NCI-H2029 treated with DMSO at 0.1 percent for 48 hours (cell line): ENCODE measurements around the gene PNMT.

Source experiments
- DNase-seq: peaks from one replicate; lab custom pipeline; 2025; lab: John Stamatoyannopoulos, UW

The PNMT gene

DNA sequence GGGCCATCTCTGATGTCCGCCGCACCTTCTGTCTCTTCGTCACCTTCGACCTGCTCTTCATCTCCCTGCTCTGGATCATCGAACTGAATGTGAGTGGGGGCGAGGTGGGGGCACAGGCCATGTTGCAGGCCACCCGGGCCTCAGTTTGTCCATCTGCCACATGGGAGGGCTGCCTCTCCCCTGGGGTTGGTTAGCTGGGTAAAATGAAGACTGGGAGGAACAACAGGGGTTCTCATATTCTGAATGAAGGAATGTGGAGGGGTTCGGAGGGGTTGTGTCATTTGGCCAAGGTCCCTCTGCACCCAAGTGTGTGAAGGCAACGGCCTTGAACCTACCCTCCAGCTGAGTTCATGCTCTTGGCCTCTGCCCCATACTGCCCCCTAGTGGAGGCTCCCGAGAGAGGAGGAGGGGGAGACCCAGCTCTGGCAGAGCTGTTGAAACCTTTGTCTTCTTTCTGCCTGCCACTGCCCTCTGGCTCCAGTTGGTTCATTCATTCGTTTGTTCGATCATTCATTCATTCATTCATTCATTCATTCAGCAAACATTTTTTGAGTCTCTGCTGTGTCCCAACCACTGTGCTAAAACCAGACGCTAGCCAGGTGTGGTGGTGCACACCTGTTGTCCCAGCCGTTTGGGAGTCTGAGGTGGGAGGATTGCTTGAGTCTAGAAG lies 14.5 kb upstream of the PNMT start:
- DNase-seq, result no peak

DNA sequence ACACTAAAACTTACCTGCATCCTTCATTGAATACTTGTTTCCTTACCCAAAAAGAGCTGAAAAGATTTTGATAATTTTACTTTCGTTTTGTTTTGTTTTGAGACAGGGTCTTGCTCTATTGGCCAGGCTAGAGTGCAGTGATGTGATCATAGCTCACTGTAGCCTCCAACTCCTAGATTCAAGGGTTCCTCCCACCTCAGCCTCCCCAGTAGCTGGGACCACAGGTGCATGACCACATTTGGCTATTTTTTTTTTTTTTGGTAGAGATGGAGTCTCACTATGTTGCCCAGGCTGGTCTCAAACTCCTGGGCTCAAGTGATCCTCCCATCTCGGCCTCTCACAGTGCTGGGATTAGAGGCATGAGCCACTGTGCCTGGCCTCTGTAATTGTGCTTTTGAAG lies 13.1 kb upstream of the PNMT start:
- DNase-seq, result no peak

DNA sequence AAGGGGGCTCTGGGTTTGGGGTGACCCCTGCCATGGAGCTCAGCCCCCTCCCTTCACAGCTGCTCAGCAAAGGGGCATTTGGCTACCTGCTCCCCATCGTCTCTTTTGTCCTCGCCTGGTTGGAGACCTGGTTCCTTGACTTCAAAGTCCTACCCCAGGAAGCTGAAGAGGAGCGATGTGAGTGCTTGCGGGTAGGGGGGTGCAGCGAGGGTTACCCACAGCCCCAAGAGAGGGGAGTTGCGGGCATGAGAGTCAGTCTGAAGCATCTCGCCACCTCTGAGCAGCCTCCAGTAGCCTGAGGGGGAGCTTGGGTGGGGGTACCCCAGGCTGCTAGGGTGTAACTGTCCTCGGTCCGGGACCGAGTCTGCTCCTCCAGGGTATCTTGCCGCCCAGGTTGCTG lies 9.9 kb upstream of the PNMT start:
- no peak for DNase-seq

DNA sequence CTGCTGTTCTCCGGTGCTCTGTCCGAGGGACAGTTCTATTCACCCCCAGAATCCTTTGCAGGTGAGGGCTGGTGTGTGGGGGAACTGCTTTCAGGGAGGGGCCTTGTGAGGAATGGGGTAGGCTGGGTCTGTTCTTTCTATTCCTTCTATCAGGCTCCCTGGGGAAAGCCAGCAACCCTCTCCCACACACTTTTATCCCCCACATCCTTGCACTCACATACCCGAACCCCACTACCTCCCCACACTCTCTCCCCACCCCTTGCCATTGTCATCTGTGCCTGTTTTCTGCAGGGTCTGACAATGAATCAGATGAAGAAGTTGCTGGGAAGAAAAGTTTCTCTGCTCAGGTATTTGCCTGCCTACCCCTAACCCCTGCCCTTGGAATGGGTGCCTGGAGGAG lies 9.5 kb upstream of the PNMT start:
- DNase-seq, result no peak

DNA sequence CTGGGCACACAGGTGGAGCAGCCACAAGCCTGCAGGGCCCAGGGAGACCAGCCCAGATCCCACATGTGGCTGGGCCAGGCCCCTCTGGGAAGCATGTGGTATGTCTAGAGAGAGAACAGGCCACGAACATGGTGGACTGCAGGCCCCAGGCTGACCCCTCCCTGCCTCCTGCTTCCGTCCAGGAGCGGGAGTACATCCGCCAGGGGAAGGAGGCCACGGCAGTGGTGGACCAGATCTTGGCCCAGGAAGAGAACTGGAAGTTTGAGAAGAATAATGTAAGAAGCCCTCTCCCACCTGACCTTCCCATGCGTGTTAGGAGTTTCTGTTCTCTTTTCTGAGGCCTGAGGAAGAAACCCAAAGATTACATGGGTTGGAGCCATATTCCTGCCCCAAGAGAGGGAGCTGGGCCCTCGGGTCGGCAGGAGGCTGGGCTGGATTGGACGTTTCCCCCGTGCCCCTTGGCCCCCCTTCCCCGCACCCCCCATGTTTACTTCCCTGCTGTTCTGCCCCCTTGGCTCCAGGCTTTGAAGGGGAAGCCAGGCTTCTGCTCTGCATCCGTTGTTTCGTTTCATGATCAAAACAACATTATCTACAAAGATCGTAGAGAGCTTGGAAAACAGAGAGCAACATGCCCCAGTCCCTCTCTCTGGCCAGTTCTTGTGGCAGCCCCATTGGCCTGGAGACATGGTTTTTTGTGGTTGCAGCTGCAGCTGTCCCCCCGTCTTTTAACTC lies 8.8 kb upstream of the PNMT start:
- no peak for DNase-seq

DNA sequence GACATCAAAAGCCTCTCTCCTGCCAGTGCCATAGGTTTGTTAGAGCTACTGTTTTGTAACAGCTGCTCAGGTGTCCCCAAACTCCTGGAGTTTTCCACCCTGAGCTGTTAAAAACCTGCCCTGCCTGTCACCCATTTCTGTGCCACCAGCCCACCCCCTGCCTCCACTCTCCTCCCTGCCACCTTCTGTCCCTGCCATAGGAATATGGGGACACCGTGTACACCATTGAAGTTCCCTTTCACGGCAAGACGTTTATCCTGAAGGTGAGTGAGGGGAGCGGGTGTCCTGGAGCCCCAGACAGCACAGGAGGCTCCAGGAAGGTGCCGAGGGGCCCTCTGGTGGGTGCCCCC lies 8.3 kb upstream of the PNMT start:
- DNase-seq, result no peak

DNA sequence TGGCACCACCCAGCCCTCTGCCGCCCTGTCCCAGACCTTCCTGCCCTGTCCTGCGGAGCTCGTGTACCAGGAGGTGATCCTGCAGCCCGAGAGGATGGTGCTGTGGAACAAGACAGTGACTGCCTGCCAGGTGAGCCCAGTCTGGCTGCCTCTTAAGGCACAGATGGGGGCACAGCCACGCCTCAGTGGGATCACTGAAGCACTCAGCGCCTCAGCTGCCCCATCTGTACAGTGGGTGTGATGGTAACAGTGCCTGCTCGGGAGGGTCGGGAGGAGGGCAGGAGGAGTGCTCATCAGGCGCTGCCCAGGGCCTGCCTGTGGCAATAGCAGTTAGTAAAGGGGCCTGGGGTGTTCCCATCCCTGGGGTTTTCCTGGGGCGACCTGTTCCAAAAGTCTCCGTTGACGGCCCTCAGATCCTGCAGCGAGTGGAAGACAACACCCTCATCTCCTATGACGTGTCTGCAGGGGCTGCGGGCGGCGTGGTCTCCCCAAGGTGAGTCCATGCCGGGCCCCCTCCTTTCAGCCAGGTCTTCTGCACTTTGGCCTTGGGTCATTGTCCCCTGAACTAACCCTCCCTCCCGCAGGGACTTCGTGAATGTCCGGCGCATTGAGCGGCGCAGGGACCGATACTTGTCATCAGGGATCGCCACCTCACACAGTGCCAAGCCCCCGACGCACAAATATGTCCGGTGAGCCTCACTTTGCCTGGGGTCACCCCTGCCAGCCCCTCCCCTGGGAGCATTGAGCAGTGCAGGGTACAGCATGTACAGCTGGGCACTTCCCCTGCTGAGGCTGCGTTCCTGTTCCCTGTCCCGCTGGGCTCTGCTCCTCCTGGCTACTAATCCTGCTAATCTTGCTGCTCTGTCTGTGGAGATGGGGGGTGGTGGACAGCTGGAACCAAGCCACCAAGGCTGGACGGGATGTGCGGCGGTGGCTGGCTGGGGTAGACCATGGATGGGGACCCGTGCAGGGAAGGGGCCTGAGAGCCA lies 7.6 kb upstream of the PNMT start:
- no peak for DNase-seq

DNA sequence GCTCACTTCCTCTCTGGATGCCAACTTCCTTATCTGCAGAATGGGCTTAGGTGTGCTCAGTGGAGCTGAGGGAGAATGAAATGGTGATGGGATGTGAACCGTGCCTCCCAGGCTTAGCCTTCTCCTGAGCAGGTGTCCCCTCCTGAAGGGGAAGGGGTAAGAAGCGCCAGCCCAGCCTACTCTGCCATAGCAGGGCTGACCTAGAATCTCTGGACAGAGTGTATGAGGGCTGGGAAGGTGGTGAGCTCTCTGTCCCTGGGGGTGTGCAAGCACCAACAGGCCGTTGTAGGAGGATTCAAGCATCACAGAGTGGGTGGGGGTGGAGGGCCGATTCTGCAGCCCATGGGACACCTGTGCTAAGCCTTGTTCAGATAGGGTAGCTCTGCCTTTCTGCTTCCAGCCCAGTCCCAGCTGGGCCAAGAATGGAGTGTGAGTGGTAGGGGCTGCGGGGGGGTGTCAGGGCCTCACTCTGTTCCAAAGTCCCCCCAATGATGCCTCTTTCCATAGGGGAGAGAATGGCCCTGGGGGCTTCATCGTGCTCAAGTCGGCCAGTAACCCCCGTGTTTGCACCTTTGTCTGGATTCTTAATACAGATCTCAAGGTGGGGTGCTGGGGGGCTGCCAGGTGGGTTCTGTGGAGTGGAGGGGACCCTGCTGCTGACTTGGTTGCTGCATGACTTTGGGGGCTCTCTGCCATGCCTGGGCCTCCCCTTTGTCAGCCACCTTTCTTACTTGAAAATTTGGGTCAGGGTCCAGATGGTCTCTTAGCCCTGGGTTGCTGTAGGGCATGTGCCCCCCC lies 6.3 kb upstream of the PNMT start:
- no peak for DNase-seq

DNA sequence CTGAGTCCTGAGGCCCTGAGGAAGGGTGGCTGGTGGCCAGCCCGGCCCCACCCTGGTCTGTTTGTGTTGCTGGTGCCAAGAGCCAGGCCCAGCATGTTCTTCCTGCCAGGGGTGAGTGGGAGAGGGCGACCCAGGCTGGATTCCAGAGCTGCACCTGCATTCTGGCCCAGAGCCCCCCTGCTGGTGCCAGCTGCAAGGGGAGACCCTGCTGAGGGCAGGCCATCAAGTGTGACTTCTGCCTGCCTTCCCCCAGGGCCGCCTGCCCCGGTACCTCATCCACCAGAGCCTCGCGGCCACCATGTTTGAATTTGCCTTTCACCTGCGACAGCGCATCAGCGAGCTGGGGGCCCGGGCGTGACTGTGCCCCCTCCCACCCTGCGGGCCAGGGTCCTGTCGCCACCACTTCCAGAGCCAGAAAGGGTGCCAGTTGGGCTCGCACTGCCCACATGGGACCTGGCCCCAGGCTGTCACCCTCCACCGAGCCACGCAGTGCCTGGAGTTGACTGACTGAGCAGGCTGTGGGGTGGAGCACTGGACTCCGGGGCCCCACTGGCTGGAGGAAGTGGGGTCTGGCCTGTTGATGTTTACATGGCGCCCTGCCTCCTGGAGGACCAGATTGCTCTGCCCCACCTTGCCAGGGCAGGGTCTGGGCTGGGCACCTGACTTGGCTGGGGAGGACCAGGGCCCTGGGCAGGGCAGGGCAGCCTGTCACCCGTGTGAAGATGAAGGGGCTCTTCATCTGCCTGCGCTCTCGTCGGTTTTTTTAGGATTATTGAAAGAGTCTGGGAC lies 5.5 kb upstream of the PNMT start:
- DNase-seq, result no peak

DNA sequence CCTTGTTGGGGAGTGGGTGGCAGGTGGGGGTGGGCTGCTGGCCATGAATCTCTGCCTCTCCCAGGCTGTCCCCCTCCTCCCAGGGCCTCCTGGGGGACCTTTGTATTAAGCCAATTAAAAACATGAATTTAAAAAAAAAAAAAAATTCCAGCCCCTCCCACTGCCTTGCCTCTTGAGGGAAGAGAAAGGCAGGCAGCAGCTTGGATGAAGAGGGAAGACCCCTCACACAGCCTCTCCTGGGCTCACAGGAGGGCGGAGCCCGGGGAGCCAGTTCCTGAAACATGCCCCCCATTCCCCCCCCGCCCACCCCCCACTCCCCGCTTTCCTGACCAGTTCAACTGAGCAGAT lies 4.9 kb upstream of the PNMT start:
- DNase-seq, result no peak

DNA sequence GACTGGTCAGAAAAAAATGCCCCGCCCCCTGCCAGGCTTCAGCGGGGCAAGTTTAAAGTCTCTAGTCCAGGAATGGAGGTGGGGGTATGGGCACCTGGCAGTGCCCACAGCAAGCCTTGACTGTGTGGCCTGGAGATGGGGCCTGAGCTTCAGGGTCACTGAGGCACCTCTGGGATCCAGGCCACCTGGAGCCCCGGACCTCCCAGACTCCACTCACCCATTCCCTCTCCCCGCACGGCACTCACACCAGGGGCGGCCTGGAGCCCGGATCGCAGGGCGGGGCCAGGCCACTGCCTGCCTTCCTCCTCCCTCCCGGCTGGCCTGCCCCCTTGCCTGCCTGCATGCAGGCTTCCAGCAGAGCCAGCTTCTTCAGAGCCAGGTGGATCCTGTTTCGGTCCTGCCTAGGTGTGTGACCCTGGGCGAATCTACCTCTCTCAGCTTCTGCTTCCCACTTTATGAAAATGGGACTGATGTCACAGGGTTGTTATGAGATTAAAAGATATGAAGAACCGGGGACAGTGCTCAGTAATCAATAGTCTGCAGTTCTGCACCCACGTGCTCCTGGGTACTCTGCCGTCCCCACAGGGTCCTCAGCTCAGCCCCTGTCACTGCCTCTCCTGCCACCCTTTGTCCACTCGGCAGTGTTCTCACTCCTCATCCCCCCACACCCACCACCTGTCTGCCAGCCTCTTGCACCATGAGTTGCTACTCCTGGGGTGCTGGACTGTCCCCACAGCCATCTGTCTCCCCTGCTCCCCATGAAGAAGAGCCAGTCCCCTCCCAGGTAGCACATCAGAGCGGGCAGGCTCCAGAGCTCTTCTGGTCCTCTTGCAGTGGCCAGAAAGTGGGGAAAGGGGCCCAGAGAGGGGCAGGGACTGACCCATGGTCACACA lies 4.3 kb upstream of the PNMT start:
- DNase-seq, result no peak

DNA sequence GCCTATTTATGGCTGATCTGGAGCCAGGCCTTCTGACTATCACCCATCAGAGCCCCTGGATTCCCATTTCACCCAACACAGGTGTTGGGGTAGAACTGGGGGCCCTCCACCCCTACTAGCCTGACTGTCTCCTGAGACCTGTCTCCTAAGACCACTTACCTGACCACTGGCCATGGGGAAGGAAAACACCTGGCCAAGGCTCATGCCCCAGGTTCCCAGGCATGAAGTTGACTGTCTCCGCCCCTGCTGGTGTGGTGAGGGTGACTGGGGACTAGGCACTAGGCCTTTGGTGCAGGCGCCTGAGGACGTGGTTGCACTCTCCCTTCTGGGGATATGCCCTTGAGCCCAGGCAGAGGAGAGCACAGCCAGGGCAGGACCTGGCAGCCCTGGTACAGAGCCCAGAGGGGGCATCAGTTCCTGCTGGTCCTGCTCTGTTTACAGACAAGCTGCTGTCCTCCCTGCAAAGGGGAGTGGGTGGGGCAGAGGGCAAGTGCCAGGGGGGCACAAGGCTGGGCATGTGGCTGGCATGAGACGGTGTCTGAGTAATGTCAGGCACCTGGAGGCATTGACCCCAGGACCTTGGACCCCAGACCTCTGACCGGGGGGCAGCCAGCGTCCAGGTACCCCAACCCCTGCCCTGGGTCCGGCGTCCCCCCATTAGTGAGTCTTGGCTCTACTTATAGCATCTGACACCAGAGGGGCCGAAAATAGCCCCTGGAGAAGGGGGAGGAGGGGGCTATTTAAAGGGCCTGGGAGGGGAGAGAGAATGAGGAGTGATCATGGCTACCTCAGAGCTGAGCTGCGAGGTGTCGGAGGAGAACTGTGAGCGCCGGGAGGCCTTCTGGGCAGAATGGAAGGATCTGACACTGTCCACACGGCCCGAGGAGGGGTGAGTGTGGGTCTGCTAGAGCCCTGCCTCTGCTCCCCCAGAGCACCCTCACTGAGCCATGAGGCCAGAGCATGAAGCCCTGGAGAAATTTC lies 3.4 kb upstream of the PNMT start, which contains the start of gene TCAP:
TSS of gene TCAP (plus strand) at position 769 of the 981 bp plus-strand sequence. CDS start at position 780, 11 bp downstream.
- DNase-seq, result no peak

DNA sequence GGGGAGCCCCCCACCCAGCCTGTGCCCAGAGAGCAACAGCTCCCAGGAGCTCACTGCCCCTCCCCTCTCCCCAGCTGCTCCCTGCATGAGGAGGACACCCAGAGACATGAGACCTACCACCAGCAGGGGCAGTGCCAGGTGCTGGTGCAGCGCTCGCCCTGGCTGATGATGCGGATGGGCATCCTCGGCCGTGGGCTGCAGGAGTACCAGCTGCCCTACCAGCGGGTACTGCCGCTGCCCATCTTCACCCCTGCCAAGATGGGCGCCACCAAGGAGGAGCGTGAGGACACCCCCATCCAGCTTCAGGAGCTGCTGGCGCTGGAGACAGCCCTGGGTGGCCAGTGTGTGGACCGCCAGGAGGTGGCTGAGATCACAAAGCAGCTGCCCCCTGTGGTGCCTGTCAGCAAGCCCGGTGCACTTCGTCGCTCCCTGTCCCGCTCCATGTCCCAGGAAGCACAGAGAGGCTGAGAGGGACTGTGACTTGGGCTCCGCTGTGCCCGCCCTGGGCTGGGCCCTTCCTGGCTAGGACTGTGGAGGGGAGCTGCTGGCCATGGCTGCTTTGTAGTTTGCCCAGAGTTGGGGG lies 2.5 kb upstream of the PNMT start:
- no peak for DNase-seq

DNA sequence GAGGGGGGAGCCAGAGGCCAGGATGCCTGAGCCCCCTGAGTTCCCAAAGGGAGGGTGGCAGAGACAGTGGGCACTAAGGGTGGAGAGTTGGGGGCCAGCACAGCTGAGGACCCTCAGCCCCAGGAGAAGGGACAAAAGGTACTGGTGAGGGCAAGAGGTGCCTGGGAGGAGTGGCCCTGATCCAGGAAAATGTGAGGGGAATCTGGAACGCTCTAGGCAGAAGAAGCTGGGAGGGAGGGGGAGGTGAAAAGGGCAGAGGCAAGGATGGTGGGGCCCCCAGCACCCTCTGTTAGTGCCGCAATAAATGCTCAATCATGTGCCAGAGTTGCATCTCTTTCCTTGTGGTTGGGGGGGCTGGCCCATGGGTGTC lies 2.0 kb upstream of the PNMT start:
- DNase-seq, result no peak

DNA sequence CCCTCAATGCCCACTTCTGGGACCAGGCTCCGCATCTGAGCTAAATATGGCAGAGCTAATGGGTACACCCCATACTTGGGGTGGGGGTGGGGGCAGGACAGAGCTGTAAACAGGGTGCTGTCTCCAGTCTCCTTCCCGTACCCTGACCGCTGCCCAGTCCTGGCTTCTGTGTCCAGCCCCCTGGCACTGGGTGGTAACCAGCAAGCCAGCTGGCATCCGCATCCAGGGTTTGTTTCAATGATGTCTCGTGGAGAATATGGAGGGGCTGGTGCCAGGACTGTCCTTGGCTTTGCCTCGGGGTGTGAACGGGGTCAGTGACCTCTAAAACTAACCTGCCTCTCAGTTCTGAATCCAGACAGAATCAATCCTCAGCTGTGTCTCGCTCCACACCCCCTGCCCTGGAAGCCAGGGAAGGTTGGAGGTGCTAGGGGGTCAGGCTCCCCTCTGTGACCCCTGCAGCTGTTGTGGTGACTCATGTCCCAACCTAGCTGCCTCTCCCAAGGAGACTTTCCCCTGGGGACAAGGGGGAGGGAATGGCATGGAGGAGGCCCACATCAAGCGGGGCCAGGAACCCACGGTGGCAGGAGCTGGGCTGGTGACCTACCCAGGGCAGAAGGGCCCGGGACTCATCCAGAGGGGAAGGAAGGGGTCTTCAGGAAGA lies 1.5 kb upstream of the PNMT start:
- DNase-seq, result no peak

DNA sequence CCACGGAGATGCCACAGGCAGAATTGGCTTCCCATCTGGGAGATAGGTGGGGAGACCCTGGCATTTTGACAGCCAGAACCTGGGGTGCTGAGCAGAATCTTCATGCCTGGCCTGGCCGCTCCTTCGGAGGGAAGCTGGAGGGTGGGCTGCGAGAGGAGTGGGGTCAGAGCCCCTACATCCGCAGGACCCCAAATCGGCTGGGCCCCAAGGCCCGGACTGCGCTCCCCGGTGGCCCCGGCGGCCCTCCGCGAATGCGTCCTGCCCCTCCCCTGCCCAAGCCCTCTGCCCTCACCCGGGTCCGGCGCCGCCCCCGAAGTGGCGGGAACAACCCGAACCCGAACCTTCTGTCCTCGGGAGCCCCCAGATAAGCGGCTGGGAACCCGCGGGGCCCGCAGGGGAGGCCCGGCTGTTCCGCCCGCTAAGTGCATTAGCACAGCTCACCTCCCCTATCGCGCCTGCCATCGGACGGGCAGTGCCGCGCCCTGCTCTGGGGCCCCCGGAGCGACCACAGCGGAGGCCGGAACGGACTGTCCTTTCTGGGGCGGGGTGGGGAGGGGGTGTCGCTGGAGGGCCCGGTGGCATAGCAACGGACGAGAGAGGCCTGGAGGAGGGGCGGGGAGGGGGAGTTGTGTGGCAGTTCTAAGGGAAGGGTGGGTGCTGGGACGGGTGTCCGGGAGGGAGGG lies 850 bp upstream of the PNMT start:
- no peak for DNase-seq
